NCI-H1092 (cell line): ENCODE results near the gene RAB28.
"Not testable (repeated sequence)": the region's sequence is repeated elsewhere in the genome, so short reads cannot be mapped to it uniquely, and the experiment has no call there.

Experiments used
- DNase-seq: peaks from one replicate; lab custom pipeline; 2025; lab: John Stamatoyannopoulos, UW

The RAB28 gene

GRCh38 chr4:13449590-13449989, 34.5 kb downstream of the RAB28 start:
- DNase-seq: no peak

- DNase-seq: no peak
These were observed 38.0 kb downstream of the RAB28 start for GRCh38 chr4:13445841-13446790.

- DNase-seq: no peak
These were observed 42.6 kb downstream of the RAB28 start for GRCh38 chr4:13441506-13441905.

- no peak for DNase-seq
These were observed 47.2 kb downstream of the RAB28 start for GRCh38 chr4:13436962-13437361.

GRCh38 chr4:13432453-13432852, 51.7 kb downstream of the RAB28 start:
- DNase-seq: no peak

GRCh38 chr4:13430834-13431568, 53.1 kb downstream of the RAB28 start:
- DNase-seq: no peak

GRCh38 chr4:13427599-13428325, 56.4 kb downstream of the RAB28 start:
- DNase-seq: no peak

- DNase-seq: no peak
These were observed 68.9 kb downstream of the RAB28 start for GRCh38 chr4:13415068-13415785.

- DNase-seq: no peak
These were observed 70.3 kb downstream of the RAB28 start for GRCh38 chr4:13413729-13414437.

- DNase-seq: no peak
These were observed 72.2 kb downstream of the RAB28 start for GRCh38 chr4:13411942-13412341.

- DNase-seq: no peak
These were observed 74.8 kb downstream of the RAB28 start for GRCh38 chr4:13409324-13409723.

GRCh38 chr4:13406156-13406555, 78.0 kb downstream of the RAB28 start:
- DNase-seq: not testable (repeated sequence)

- DNase-seq: no peak
These were observed 80.3 kb downstream of the RAB28 start for GRCh38 chr4:13403833-13404232.

- DNase-seq: no peak
These were observed 80.8 kb downstream of the RAB28 start for GRCh38 chr4:13403326-13403725.

- DNase-seq: no peak
These were observed 84.9 kb downstream of the RAB28 start for GRCh38 chr4:13399257-13399656.

GRCh38 chr4:13396161-13396560, 88.0 kb downstream of the RAB28 start:
- DNase-seq: no peak

- DNase-seq: not testable (repeated sequence)
These were observed 94.2 kb downstream of the RAB28 start for GRCh38 chr4:13389901-13390300.

- no peak for DNase-seq
These were observed 97.6 kb downstream of the RAB28 start for GRCh38 chr4:13386405-13387107.

- no peak for DNase-seq
These were observed 100.1 kb downstream of the RAB28 start for GRCh38 chr4:13384055-13384454.

- DNase-seq: no peak
These were observed 105.0 kb downstream of the RAB28 start for GRCh38 chr4:13378973-13379759.
